Gastroesophageal sphincter (tissue), 3 donors: Measurements from ENCODE around the gene LZIC.

Source experiments
- EP300 ChIP-seq: sonication (generic); formaldehyde crosslinking; IDR thresholded peaks from one replicate; pipeline ENCODE4 v1.6.1; 2017; ENCODE audit warnings: antibody characterized with exemption, mild to moderate bottlenecking
- POLR2AphosphoS5 ChIP-seq: sonication (generic); formaldehyde crosslinking; IDR thresholded peaks from one replicate; pipeline ENCODE4 v1.6.1; 2017; ENCODE audit warnings: antibody characterized with exemption
- TF ChIP-seq, protein P1 (sequence below), 4 experiments: fragments of 200-600 bp in 2 of 4; fragments of 450-650 bp in 2 of 4; sonication (generic) in 1 of 4; IDR thresholded peaks; one replicate each; pipeline ENCODE4 v1.5.1; 2017 to 2019; ENCODE audit warnings: antibody characterized with exemption in 4 of 4, mild to moderate bottlenecking in 2 of 4, moderate library complexity in 2 of 4

DNA sequence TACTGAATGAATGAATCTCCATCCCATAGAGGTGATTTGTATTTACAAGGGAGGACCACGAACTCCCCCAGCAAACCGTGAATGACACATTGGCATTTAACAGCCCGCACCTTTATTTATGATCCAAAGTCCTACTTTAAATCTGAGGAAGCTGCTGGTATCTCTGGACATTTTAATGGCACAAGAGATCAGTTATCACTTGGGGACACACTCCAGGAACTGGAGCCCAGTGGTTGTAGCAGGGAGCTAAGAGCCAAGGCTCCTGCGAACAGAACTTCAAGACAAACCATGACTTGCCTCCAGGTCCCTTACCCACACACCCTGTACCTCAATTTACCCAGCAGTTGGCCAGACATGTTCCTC, 34.3 kb downstream of the LZIC start:
- TF ChIP-seq, protein P1, sequence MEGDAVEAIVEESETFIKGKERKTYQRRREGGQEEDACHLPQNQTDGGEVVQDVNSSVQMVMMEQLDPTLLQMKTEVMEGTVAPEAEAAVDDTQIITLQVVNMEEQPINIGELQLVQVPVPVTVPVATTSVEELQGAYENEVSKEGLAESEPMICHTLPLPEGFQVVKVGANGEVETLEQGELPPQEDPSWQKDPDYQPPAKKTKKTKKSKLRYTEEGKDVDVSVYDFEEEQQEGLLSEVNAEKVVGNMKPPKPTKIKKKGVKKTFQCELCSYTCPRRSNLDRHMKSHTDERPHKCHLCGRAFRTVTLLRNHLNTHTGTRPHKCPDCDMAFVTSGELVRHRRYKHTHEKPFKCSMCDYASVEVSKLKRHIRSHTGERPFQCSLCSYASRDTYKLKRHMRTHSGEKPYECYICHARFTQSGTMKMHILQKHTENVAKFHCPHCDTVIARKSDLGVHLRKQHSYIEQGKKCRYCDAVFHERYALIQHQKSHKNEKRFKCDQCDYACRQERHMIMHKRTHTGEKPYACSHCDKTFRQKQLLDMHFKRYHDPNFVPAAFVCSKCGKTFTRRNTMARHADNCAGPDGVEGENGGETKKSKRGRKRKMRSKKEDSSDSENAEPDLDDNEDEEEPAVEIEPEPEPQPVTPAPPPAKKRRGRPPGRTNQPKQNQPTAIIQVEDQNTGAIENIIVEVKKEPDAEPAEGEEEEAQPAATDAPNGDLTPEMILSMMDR (IDR thresholded peaks at IDR 0.05) = no peak
- no peak for TF ChIP-seq POLR2AphosphoS5
- no peak for TF ChIP-seq EP300
